DOHH2 (cell line): Measurements from ENCODE around the gene LAMTOR1.

Experiments used
- H3F3A ChIP-seq: fragments of 200-600 bp; sonication (generic), shearing (Covaris generic); 2 replicates; pipeline ENCODE4 v1.6.0; 2016; ENCODE audit warnings: antibody characterized with exemption, mild to moderate bottlenecking; ENCODE audit not compliant: control insufficient read depth, insufficient read depth
- H3K27ac ChIP-seq: fragments of 200-600 bp; sonication (generic); 2 replicates; pipeline ENCODE4 v1.5.1; 2014; ENCODE audit warnings: low read depth, mild to moderate bottlenecking, low read length, moderate library complexity
- H3K27me3 ChIP-seq: fragments of 200-600 bp; sonication (generic); 2 replicates; pipeline ENCODE4 v1.6.1; 2014; ENCODE audit warnings: mild to moderate bottlenecking, low read length, mixed read lengths; ENCODE audit not compliant: control insufficient read depth
- H3K36me3 ChIP-seq: fragments of 200-600 bp; sonication (generic); 2 replicates; pipeline ENCODE4 v1.6.1; 2014; ENCODE audit warnings: mild to moderate bottlenecking, low read length, moderate library complexity, mixed read lengths; ENCODE audit not compliant: control insufficient read depth
- H3K4me1 ChIP-seq: fragments of 200-600 bp; sonication (generic); 2 replicates; pipeline ENCODE4 v1.6.1; 2014; ENCODE audit warnings: mild to moderate bottlenecking, low read length, mixed read lengths; ENCODE audit not compliant: control insufficient read depth
- H3K4me2 ChIP-seq: fragments of 200-600 bp; sonication (generic); 2 replicates; pipeline ENCODE4 v1.6.0; 2014; ENCODE audit warnings: mild to moderate bottlenecking, low read length, moderate library complexity
- H3K4me3 ChIP-seq: fragments of 200-600 bp; sonication (generic); 2 replicates; pipeline ENCODE4 v1.5.1; 2014; ENCODE audit warnings: mild to moderate bottlenecking, low read length, mixed read lengths
- H3K79me2 ChIP-seq: fragments of 200-600 bp; sonication (generic); 2 replicates; pipeline ENCODE4 v1.6.1; 2014; ENCODE audit warnings: mild to moderate bottlenecking, low read length, mixed read lengths; ENCODE audit not compliant: control insufficient read depth
- H3K9me2 ChIP-seq: fragments of 200-600 bp; sonication (generic); replicated peaks from 2 replicates; pipeline ENCODE4 v1.6.1; 2014; ENCODE audit warnings: mild to moderate bottlenecking, low read length, mixed read lengths; ENCODE audit not compliant: control insufficient read depth
- H3K9me3 ChIP-seq: fragments of 200-600 bp; sonication (generic); 2 replicates; pipeline ENCODE4 v1.6.1; 2014; ENCODE audit warnings: antibody characterized with exemption, low read length, mixed read lengths; ENCODE audit not compliant: control insufficient read depth, insufficient read depth
- H4K20me1 ChIP-seq: fragments of 200-600 bp; sonication (generic); 2 replicates; pipeline ENCODE4 v1.6.0; 2014; ENCODE audit warnings: low read depth, mild to moderate bottlenecking, antibody characterized with exemption, low read length, moderate library complexity; ENCODE audit not compliant: control insufficient read depth, insufficient read depth
- EZH2phosphoT487 ChIP-seq: fragments of 200-600 bp; sonication (generic); IDR thresholded peaks from 2 replicates; pipeline ENCODE4 v1.6.1; 2017; ENCODE audit warnings: borderline replicate concordance, mild to moderate bottlenecking, antibody characterized with exemption, low read length, moderate library complexity, mixed read lengths
- TF ChIP-seq, protein P1 (sequence below): fragments of 200-600 bp; sonication (generic); IDR thresholded peaks from one replicate; pipeline ENCODE4 v1.5.1; 2014; ENCODE audit warnings: antibody characterized with exemption, mild to moderate bottlenecking, low read depth, low read length; ENCODE audit not compliant: poor library complexity, severe bottlenecking

The LAMTOR1 gene

DNA sequence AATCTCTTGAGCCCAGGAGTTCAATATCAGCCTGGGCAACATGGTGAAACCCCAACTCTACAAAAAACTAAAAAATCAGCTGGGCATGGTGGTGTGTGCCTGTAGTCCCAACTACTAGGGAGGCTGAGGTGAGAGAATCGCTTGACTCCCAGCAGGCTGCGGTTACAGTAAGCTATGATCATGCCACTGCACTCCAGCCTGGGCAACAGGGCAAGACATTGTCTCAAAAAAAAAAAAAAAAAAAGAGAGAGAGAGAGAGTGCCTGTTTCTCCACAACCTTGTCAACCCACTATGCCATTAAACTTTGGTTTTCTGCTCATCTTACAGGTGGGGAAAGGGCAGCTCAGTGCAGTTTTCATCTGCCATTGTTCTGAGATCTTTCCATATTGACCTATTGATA is 37.6 kb upstream of the LAMTOR1 start:
- peaks cover 14% of the 10 kb centered on the region for H3K27me3 ChIP-seq
- H3K4me3 ChIP-seq, result no peak overlapping the region
- no peak overlapping the region for H3K27ac ChIP-seq
- TF ChIP-seq EZH2phosphoT487, result no peak
- TF ChIP-seq, protein P1, sequence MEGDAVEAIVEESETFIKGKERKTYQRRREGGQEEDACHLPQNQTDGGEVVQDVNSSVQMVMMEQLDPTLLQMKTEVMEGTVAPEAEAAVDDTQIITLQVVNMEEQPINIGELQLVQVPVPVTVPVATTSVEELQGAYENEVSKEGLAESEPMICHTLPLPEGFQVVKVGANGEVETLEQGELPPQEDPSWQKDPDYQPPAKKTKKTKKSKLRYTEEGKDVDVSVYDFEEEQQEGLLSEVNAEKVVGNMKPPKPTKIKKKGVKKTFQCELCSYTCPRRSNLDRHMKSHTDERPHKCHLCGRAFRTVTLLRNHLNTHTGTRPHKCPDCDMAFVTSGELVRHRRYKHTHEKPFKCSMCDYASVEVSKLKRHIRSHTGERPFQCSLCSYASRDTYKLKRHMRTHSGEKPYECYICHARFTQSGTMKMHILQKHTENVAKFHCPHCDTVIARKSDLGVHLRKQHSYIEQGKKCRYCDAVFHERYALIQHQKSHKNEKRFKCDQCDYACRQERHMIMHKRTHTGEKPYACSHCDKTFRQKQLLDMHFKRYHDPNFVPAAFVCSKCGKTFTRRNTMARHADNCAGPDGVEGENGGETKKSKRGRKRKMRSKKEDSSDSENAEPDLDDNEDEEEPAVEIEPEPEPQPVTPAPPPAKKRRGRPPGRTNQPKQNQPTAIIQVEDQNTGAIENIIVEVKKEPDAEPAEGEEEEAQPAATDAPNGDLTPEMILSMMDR, result no peak
- no peaks in the 10 kb centered on the region for H3K9me2 ChIP-seq
- H3K36me3 ChIP-seq, result no peaks in the 10 kb centered on the region
- H3K9me3 ChIP-seq, result no peaks in the 10 kb centered on the region
- no peaks in the 10 kb centered on the region for H3F3A ChIP-seq
- H4K20me1 ChIP-seq, result no peaks in the 10 kb centered on the region
- no peaks in the 10 kb centered on the region for H3K79me2 ChIP-seq
- 0 out of 2 replicates have a peak, but pooled peaks cover 3% of the 10 kb centered on the region for H3K4me1 ChIP-seq
- H3K4me2 ChIP-seq, result no peak overlapping the region

- H4K20me1 ChIP-seq, result no peaks in the 10 kb centered on the region
- no peak for TF ChIP-seq EZH2phosphoT487
- TF ChIP-seq, protein P1, result no peak
- H3F3A ChIP-seq, result no peaks in the 10 kb centered on the region
- H3K79me2 ChIP-seq, result no peaks in the 10 kb centered on the region
- no peak overlapping the region for H3K27ac ChIP-seq
- no peaks in the 10 kb centered on the region for H3K36me3 ChIP-seq
- no peak overlapping the region for H3K4me3 ChIP-seq
- no peak overlapping the region for H3K4me2 ChIP-seq
- H3K4me1 ChIP-seq, result 0 out of 2 replicates have a peak, but pooled peaks cover 3% of the 10 kb centered on the region
- no peaks in the 10 kb centered on the region for H3K9me3 ChIP-seq
- H3K27me3 ChIP-seq, result peaks cover 14% of the 10 kb centered on the region
- H3K9me2 ChIP-seq, result no peaks in the 10 kb centered on the region
Measured at GRCh38 chr11:72139500-72139899, 36.4 kb upstream of the LAMTOR1 start.

DNA sequence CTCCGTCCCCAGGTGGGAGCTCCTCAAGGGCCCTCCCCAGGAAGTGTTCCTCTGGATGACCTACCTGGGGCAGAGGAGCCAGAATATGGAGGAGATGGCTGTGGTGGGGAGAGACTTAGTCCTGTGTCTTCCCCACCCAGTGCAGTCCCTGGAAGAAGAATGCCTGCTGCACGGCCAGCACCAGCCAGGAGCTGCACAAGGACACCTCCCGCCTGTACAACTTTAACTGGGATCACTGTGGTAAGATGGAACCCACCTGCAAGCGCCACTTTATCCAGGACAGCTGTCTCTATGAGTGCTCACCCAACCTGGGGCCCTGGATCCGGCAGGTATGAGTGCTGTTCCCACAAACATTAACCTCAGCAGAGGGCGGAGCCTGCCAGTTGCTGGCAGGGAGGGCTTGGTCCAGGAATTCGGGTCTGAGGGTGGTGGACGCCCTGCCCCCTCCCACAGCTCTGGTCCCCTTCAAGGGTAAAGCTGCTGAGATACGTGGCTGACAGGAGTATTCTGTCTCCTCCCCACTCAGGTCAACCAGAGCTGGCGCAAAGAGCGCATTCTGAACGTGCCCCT is 35.8 kb upstream of the LAMTOR1 start:
- Histone ChIP-seq H3K36me3 (no peaks in the 10 kb centered on the region), H3K4me3 (no peak overlapping the region), H4K20me1 (no peaks in the 10 kb centered on the region), H3K4me2 (no peak overlapping the region), H3K4me1 (0 out of 2 replicates have a peak, but pooled peaks cover 2% of the 10 kb centered on the region), H3K27ac (no peak overlapping the region), H3K9me3 (no peaks in the 10 kb centered on the region), H3K9me2 (no peaks in the 10 kb centered on the region), H3K79me2 (no peaks in the 10 kb centered on the region), H3F3A (no peaks in the 10 kb centered on the region), H3K27me3 (peaks cover 14% of the 10 kb centered on the region)
- TF ChIP-seq EZH2phosphoT487, result no peak
- TF ChIP-seq, protein P1, result no peak
